Measurements from ENCODE around the gene GOLGA6L10.
"Not testable (repeated sequence)": the region's sequence is repeated elsewhere in the genome, so short reads cannot be mapped to it uniquely, and the experiment has no call there.

DNA sequence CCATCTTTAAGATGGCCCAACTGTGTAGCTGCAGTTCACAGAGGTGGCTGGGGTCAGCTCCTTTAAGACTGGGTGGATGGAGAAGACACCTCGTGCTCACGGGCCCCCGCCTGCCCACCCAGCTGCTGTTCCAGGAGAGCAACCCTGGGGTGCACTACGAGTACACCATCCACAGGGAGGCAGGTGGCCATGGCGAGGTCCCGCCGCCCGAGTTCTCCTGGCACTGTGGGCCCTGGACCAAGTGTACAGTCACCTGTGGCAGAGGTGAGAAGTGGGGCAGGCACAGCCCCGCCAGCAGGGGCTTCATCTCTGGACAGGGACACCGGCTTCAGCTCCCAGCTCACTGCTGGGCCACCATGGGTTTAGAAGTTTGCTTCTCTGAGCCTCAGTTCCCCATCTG is 26.8 kb downstream of the GOLGA6L10 start:
- TF ChIP-seq, protein P1, sequence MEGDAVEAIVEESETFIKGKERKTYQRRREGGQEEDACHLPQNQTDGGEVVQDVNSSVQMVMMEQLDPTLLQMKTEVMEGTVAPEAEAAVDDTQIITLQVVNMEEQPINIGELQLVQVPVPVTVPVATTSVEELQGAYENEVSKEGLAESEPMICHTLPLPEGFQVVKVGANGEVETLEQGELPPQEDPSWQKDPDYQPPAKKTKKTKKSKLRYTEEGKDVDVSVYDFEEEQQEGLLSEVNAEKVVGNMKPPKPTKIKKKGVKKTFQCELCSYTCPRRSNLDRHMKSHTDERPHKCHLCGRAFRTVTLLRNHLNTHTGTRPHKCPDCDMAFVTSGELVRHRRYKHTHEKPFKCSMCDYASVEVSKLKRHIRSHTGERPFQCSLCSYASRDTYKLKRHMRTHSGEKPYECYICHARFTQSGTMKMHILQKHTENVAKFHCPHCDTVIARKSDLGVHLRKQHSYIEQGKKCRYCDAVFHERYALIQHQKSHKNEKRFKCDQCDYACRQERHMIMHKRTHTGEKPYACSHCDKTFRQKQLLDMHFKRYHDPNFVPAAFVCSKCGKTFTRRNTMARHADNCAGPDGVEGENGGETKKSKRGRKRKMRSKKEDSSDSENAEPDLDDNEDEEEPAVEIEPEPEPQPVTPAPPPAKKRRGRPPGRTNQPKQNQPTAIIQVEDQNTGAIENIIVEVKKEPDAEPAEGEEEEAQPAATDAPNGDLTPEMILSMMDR (IDR thresholded peaks at IDR 0.05) = not testable (repeated sequence)
- TF ChIP-seq POLR2AphosphoS5, POLR2A (IDR thresholded peaks at IDR 0.05): not testable (repeated sequence)
